ENCODE results near the gene TRPM1.

DNA sequence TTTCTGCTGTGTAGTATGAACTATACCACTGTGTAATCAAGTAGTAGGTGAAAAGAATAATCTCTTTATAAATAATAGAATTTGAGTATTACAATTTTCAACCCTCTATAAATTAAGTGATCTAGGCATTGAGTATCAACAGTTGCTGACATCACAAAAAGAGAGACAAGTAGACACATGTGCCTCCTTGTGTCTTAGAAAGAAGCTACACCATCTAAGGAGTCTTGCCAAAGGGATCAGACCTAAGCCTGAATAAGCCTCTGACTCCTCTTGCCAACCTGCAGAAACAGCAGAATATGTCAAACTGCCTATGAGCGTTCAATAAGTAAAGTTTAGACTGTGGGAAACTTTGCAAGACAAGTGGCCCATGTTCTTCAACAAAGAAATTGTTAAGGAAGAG, 104.3 kb downstream of the TRPM1 start:
- TF ChIP-seq SIX5 (IDR thresholded peaks at IDR 0.05; ENCODE audit: borderline replicate concordance in 1 of 2, insufficient read depth in 1 of 2, low read depth in 1 of 2, low read length in 2 of 2): no peak
- no peak for TF ChIP-seq U2AF2 (optimal IDR thresholded peaks at IDR 0.05; ENCODE audit: low read depth, low read length)
- TF ChIP-seq ZNF217 (CRISPR knock-in tag; IDR thresholded peaks at IDR 0.05): no peak
- TF ChIP-seq POLR2A (conservative IDR thresholded peaks at IDR 0.05): no peak
- TF ChIP-seq ZBTB7A (IDR thresholded peaks at IDR 0.05; ENCODE audit: borderline replicate concordance, control insufficient read depth, low read depth, low read length): no peak
- TF ChIP-seq POU5F1 (IDR thresholded peaks at IDR 0.05; ENCODE audit: borderline replicate concordance, low read depth, low read length, partially characterized antibody): no peak
- no peak for TF ChIP-seq EZH2 (IDR thresholded peaks at IDR 0.05; ENCODE audit: borderline replicate concordance, low read depth, low read length)
- TF ChIP-seq SMC3 (conservative IDR thresholded peaks at IDR 0.05; ENCODE audit: insufficient read depth, low read depth, low read length): no peak
- TF ChIP-seq NR4A1 (CRISPR knock-in tag; IDR thresholded peaks at IDR 0.05): no peak
- no peak for TF ChIP-seq NR4A1 (tag; IDR thresholded peaks at IDR 0.05)
- TF ChIP-seq FOXK1 (CRISPR knock-in tag; IDR thresholded peaks at IDR 0.05; ENCODE audit: borderline replicate concordance): no peak
